T-helper 2 cell treated with Interferon-gamma antibody and Interleukin-4, amounts not matched to agents 100 ng/mL and 5 ng/mL, for 36 hours (primary cell): Measurements from ENCODE around the gene ANKRD36C. TPM values are rescaled to one million over a fixed set of nuclear protein-coding genes. Genes with fewer than 3 reads are reported as not detected.
"Not testable (repeated sequence)": the region's sequence is repeated elsewhere in the genome, so short reads cannot be mapped to it uniquely, and the experiment has no call there.

ENCODE experiments used
- intact Hi-C: fragments of 100-400 bp; cut with micrococcal nuclease; formaldehyde crosslinking; loops from one replicate; pipeline ENCODE4 v1.15.1; 2023
- total RNA-seq: library from RNA; stranded (reverse); gene quantifications from 2 replicates; pipeline ENCODE4 v1.2.3, GENCODE V29; 2022

The ANKRD36C gene
- total RNA-seq, 1 donor from 2014 or later = 76.2 TPM

- intact Hi-C loops = not testable (repeated sequence)
Observed at GRCh38 chr2:96009833-96010232, 18.2 kb upstream of the ANKRD36C start.

GRCh38 chr2:96008051-96008450, 16.4 kb upstream of the ANKRD36C start:
- intact Hi-C loops = not testable (repeated sequence)

DNA sequence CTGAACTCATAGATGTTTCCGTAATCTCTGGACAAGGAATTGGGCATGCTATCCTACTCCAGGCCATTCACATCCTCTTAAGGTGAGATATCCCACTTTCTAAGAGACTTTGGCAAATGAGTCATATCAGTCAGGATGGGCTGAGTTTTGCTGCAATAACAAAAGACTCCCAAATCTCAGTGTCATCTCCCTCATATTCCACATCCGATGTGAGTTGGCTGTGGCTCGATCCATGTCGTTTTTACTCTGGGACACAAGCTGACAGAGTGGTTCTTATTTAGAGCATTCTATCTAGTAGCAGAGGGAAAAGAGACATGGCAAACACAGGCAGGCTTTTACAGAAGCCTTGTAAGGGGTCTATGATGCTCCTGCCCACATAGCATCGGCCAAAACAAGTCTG, 14.6 kb upstream of the ANKRD36C start:
- intact Hi-C loops = not testable (repeated sequence)

- intact Hi-C loops = loop anchor here (5.0 to 10.0 kb wide), 2 partner anchors 275 to 492 kb away; partner anchors contain the start of genes CIAO1 and TMEM127
Observed at GRCh38 chr2:95992520-95993272, 1.1 kb upstream of the ANKRD36C start.

DNA sequence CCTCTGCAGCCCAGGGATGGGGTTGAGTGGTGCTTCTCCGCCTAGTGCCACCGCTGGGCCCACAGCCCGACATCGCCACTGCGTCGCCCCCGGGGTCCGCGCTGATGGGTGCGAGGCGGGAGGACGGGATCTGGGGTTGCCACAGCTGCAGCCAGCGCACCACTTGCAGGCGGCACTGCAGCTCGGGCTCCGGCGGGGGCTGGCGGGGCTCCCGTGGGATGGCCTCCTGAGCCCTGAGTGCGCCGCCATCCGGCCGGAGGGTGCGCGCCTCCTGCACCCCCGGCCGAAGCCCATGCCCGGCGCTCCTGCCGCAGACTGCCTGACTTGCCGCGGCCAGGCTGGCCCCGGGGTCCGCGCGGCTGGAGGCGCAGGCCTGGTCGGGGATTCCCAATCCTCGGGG, 478 bp upstream of the ANKRD36C start:
- intact Hi-C loops = loop anchor here (5.0 to 10.0 kb wide), 2 partner anchors 275 to 493 kb away; partner anchors contain the start of genes CIAO1 and TMEM127

DNA sequence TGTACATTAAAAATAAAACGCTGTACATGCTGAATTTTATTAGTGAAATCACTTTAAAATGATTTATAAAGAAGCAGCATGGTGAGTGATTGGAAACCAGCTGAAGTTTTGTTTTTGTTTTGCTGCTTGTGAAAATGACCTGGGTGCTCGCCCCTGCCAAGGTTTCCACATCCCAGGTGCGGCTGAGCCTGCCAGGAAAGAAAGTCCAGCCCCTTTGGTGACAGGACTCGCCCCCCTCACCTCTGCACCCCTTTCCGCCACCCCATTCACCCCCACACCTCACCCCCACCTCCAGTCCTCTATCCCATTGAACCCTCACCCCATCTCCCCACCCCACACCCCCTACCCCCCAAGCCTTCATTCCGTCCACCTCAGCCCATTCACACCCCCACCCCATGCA, 740 bp downstream of the ANKRD36C start:
- intact Hi-C loops = loop anchor here (5.0 to 10.0 kb wide), 2 partner anchors 276 to 494 kb away; partner anchors contain the start of genes CIAO1 and TMEM127

- intact Hi-C loops = not testable (repeated sequence)
Observed at GRCh38 chr2:95951662-95952061, 40.0 kb downstream of the ANKRD36C start.

GRCh38 chr2:95948039-95948438, 43.6 kb downstream of the ANKRD36C start:
- intact Hi-C loops = not testable (repeated sequence)

DNA sequence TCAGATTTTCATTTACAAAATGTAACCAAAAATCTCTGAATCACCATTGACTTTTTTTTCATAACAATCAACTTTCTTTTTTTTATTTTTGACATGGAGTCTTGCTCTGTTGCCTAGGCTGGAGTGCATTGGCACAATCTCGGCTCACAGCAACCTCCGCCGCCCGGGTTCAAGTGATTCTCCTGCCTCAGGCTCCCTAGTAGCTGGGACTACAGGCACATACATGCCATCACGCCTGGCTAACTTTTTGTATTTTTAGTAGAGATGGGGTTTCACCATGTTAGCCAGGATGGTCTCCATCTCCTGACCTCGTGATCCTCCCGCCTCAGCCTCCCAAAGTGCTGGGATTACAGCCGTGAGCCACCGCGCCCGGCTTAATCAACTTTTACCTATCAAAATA, 51.7 kb downstream of the ANKRD36C start:
- intact Hi-C loops = not testable (repeated sequence)

- intact Hi-C loops = not testable (repeated sequence)
Observed at GRCh38 chr2:95930740-95931139, 60.9 kb downstream of the ANKRD36C start.

GRCh38 chr2:95917007-95917406, 74.6 kb downstream of the ANKRD36C start:
- intact Hi-C loops = not testable (repeated sequence)

- intact Hi-C loops = not testable (repeated sequence)
Observed at GRCh38 chr2:95915131-95915530, 76.5 kb downstream of the ANKRD36C start.

DNA sequence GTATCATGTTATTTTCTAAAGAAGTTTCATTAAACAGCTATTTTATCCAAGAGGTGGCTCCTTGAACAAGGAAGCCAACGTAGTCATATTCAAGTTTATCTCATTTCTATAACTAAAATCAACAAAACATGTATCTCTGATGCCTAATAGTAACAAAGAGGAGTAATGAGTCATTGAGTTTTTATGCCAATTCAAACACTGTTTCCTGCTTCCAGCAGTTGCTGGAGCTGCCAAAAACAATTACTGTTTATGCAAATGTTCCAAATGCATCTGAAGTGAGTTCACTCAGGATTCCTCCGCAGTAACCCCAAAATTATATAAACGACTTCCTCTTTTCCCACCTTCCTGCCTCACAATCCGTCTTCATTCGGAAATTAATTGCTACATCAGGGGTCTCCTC, 80.2 kb downstream of the ANKRD36C start:
- intact Hi-C loops = not testable (repeated sequence)

- intact Hi-C loops = not testable (repeated sequence)
Observed at GRCh38 chr2:95894443-95894842, 97.2 kb downstream of the ANKRD36C start.

DNA sequence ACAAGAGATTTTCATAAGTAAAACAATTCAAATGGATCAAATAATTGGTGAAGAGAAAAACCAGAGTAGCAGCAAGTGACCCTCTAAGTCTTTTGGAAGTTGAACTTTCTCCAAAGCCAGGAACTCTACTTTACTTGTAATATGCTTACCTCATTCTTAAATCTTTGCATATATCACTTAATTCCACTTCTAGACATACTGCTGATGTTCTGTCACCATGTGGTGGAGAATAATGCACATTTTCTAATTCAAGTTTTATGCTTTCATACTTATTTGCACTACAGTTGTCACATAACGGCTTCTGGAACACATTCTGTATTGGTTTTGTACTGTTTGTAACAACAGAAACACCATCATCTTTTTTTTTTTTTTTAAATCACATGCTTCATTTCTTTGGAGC, 123.7 kb downstream of the ANKRD36C start:
- intact Hi-C loops = not testable (repeated sequence)

GRCh38 chr2:95867047-95867677, 124.5 kb downstream of the ANKRD36C start:
- intact Hi-C loops = not testable (repeated sequence)

DNA sequence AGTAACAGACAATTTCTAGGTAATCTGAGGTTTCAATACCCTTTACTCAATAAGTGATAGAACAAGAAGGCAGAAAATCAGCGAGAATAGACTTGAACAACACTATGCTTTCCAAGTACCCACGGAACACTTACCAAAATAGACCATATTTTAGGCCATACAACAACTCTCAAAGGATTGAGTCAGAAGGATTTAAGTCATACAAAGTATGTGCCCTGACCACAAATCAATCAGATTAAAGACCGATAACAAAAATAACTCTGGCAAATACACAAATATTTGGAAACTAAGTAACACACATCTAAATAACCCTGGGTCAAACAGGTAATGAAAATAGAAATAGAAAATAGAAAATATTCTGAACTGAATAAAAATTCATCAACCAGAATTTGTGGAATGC, 129.5 kb downstream of the ANKRD36C start:
- intact Hi-C loops = not testable (repeated sequence)

GRCh38 chr2:95836151-95836550, 155.5 kb downstream of the ANKRD36C start:
- intact Hi-C loops = no loop called here

- intact Hi-C loops = not testable (repeated sequence)
Observed at GRCh38 chr2:95834077-95835013, 157.3 kb downstream of the ANKRD36C start.

- intact Hi-C loops = not testable (repeated sequence)
Observed at GRCh38 chr2:95824218-95824617, 167.4 kb downstream of the ANKRD36C start.

DNA sequence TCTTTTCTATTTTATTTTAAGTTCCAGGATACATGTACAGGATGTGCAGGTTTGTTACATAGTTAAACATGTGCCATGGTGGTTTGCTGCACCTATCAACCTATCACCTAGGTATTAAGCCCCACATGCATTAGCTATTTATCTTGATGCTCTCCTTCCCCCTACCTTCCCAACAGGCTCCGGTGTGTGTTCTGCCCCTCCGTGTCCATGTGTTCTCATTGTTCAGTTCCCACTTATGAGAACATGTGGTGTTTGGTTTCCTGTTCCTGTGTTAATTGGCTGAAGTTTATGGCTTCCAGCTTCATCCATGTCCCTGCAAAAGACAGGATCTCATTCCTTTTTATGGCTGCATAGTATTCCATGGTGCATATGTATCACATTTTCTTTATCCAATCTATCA, 174.1 kb downstream of the ANKRD36C start:
- intact Hi-C loops = not testable (repeated sequence)
